Loucy (cell line): ENCODE data around the gene C1orf232.

ENCODE experiments used
- EZH2phosphoT487 ChIP-seq: fragments of 200-600 bp; IDR thresholded peaks from 2 replicates; pipeline ENCODE4 v1.6.1; 2018; ENCODE audit warnings: antibody characterized with exemption, mild to moderate bottlenecking, moderate library complexity, borderline replicate concordance
- TF ChIP-seq, protein P1 (sequence below): fragments of 200-600 bp; sonication (generic); conservative IDR thresholded peaks from 2 replicates; pipeline ENCODE4 v1.5.1; 2014; ENCODE audit warnings: mild to moderate bottlenecking, antibody characterized with exemption, low read length

DNA sequence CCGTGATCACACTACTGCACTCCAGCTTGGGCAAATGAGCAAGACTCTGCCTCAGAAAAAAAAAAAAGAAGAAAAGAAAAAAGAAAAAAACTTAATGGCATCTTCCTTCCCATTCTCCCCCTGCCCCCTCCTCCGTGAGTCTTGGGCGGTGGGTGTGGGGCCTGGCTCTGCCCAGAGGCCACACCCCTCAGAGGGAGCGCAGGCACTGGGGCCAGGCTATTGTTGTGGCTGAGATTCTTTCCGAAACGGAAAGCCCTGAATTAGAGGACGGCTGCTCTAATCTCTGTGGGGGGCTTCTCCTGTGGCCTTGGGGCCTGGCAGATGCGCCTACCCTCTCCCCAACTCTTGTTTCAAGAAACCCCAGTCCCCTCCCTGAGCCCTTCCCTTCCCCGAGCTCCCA lies 14.0 kb downstream of the C1orf232 start:
- TF ChIP-seq, protein P1, sequence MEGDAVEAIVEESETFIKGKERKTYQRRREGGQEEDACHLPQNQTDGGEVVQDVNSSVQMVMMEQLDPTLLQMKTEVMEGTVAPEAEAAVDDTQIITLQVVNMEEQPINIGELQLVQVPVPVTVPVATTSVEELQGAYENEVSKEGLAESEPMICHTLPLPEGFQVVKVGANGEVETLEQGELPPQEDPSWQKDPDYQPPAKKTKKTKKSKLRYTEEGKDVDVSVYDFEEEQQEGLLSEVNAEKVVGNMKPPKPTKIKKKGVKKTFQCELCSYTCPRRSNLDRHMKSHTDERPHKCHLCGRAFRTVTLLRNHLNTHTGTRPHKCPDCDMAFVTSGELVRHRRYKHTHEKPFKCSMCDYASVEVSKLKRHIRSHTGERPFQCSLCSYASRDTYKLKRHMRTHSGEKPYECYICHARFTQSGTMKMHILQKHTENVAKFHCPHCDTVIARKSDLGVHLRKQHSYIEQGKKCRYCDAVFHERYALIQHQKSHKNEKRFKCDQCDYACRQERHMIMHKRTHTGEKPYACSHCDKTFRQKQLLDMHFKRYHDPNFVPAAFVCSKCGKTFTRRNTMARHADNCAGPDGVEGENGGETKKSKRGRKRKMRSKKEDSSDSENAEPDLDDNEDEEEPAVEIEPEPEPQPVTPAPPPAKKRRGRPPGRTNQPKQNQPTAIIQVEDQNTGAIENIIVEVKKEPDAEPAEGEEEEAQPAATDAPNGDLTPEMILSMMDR = no peak
- no peak for TF ChIP-seq EZH2phosphoT487
